ENCODE results near the gene RGS14. TPM values are rescaled to one million over a fixed set of nuclear protein-coding genes. Genes with fewer than 3 reads are reported as not detected.
A peak's percentile ranks its signal among the peaks of the same experiment; 100 is the strongest.

RGS14 gene
- total and polyA plus RNA-seq, 2 experiments from 2014 or later = 23.5 to 37.9 TPM

DNA sequence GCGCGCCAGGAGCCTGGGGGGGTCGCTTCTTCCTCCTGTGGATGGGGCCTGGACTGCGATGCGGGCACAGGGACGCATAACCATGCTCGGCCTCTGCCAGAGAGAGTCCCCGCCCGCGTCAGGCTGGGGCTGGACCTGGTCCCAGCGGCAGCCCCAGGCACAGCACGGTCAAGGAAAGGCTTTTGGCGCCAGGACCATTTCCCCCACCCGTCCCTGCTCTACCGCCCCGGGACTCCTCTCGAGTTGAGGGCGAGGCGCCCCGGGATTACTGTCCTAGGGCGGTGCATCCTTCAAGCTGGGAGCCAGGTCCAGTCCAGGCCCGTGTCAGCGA lies 46.4 kb upstream of the RGS14 start:
- H3K4me3 ChIP-seq = peak overlapping the region; percentile 69
- peaks cover 20% of the 10 kb centered on the region for H3F3A ChIP-seq (replicated peaks; ENCODE audit: low read depth)
- Mint-ChIP-seq H3K4me3 (peak overlapping the region; percentile 75), H3K27ac (no peak overlapping the region), H3K4me1 (peaks cover 18% of the 10 kb centered on the region), H3K9me3 (no peaks in the 10 kb centered on the region; the same call in 2 of the 3 replicates), H3K36me3 (ENCODE audit: low read depth) (peaks cover 8% of the 10 kb centered on the region), H3K27me3 (ENCODE audit: insufficient read depth, low read depth, poor library complexity) (peaks cover 13% of the 10 kb centered on the region)
- ATAC-seq (peak; percentile 8), DNase-seq (ENCODE audit: low spot score) (no peak)
- no peak overlapping the region for H3K27ac ChIP-seq (ENCODE audit: low read depth)
- H3K79me2 ChIP-seq (replicated peaks; ENCODE audit: insufficient read depth) = no peaks in the 10 kb centered on the region
- peaks cover 12% of the 10 kb centered on the region for H3K4me1 ChIP-seq (ENCODE audit: insufficient read depth)
- H3K27me3 ChIP-seq (ENCODE audit: insufficient read depth) = no peaks in the 10 kb centered on the region
- peaks cover 5% of the 10 kb centered on the region; the same call in 1 of the 2 replicates for H3K36me3 ChIP-seq (ENCODE audit: insufficient read depth)
- 0 out of 2 replicates have a peak overlapping the region, but pooled peaks have one; percentile 14 for H2AFZ ChIP-seq
- TF ChIP-seq, protein P1, sequence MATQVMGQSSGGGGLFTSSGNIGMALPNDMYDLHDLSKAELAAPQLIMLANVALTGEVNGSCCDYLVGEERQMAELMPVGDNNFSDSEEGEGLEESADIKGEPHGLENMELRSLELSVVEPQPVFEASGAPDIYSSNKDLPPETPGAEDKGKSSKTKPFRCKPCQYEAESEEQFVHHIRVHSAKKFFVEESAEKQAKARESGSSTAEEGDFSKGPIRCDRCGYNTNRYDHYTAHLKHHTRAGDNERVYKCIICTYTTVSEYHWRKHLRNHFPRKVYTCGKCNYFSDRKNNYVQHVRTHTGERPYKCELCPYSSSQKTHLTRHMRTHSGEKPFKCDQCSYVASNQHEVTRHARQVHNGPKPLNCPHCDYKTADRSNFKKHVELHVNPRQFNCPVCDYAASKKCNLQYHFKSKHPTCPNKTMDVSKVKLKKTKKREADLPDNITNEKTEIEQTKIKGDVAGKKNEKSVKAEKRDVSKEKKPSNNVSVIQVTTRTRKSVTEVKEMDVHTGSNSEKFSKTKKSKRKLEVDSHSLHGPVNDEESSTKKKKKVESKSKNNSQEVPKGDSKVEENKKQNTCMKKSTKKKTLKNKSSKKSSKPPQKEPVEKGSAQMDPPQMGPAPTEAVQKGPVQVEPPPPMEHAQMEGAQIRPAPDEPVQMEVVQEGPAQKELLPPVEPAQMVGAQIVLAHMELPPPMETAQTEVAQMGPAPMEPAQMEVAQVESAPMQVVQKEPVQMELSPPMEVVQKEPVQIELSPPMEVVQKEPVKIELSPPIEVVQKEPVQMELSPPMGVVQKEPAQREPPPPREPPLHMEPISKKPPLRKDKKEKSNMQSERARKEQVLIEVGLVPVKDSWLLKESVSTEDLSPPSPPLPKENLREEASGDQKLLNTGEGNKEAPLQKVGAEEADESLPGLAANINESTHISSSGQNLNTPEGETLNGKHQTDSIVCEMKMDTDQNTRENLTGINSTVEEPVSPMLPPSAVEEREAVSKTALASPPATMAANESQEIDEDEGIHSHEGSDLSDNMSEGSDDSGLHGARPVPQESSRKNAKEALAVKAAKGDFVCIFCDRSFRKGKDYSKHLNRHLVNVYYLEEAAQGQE (IDR thresholded peaks at IDR 0.05; ENCODE audit: unreplicated experiment) = no peak
- TF ChIP-seq, protein P2, sequence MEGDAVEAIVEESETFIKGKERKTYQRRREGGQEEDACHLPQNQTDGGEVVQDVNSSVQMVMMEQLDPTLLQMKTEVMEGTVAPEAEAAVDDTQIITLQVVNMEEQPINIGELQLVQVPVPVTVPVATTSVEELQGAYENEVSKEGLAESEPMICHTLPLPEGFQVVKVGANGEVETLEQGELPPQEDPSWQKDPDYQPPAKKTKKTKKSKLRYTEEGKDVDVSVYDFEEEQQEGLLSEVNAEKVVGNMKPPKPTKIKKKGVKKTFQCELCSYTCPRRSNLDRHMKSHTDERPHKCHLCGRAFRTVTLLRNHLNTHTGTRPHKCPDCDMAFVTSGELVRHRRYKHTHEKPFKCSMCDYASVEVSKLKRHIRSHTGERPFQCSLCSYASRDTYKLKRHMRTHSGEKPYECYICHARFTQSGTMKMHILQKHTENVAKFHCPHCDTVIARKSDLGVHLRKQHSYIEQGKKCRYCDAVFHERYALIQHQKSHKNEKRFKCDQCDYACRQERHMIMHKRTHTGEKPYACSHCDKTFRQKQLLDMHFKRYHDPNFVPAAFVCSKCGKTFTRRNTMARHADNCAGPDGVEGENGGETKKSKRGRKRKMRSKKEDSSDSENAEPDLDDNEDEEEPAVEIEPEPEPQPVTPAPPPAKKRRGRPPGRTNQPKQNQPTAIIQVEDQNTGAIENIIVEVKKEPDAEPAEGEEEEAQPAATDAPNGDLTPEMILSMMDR (conservative IDR thresholded peaks at IDR 0.05; ENCODE audit: low read depth in 2 of 2) = no peak
- peak overlapping the region; percentile 88 for H3K4me2 ChIP-seq
- peaks cover 11% of the 10 kb centered on the region; the same call in 1 of the 2 replicates for H4K20me1 ChIP-seq (replicated peaks; ENCODE audit: insufficient read depth)
- H3K9me2 ChIP-seq (ENCODE audit: insufficient read depth) = no peaks in the 10 kb centered on the region

DNA sequence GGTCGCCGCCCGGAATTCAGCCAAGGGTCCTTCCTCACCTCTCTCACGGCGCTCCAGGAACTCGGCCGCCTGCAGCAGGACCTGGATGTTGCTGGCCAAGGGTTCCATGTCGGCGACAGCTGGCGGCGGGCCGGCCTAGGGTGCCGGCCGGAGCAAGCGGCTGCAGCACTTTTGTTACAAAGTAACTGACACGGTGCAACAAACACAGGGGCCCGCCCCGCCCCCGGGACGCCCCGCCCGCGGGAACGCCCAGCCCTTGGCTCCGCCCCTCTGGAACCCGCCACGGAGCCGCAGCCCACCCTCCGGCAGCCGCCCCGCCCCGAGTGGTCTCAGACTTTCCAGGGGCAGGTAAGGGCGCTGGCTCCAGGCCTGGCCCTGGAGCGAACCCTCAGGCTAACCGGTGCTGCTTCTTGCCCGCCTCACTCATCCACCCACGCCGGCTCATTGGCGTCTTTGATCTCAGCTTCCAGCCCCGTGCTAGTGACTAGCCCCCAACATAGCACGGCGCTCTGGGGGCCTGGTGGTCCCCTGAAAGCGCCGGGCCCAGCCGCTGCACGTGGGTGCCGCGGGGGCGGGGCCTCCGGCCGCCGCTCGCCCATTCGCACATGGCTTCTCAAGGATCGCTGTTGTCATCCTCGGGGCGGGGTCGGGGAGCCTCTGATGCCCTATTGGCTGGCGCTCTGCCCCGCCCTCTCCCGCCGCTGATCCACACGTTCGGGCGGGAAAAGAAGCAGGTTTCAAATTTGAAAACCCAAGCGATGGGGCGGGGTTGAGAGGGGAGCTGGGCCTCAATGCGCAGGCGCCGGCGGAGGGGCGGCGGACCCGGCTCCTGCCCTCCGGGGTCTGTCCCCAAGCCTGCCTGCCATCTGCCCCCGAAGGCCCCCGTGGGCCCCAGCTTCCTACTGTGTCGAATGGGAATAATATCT lies 45.7 kb upstream of the RGS14 start, which contains the start of gene MXD3:
Gene MXD3 (minus strand): TSS at position 176 of the 926 bp plus-strand sequence. CDS start 68 bp downstream, at position 108.
- Histone ChIP-seq H3K27ac (ENCODE audit: low read depth) (peak within 1 kb of the TSS; percentile 91; the same call in 1 of the 2 replicates), H3K9me2 (ENCODE audit: insufficient read depth) (no peaks in the 10 kb centered on the region), H3K4me3 (peak within 1 kb of the TSS; percentile 69), H3F3A (replicated peaks; ENCODE audit: low read depth) (peaks cover 14% of the 10 kb centered on the region), H3K79me2 (replicated peaks; ENCODE audit: insufficient read depth) (no peaks in the 10 kb centered on the region), H3K27me3 (ENCODE audit: insufficient read depth) (no peaks in the 10 kb centered on the region), H3K4me1 (ENCODE audit: insufficient read depth) (peaks cover 12% of the 10 kb centered on the region), H3K36me3 (ENCODE audit: insufficient read depth) (0 out of 2 replicates have a peak, but pooled peaks cover under 1% of the 10 kb centered on the region), H2AFZ (peak within 1 kb of the TSS; percentile 78; the same call in 1 of the 2 replicates), H3K4me2 (peak within 1 kb of the TSS; percentile 90), H4K20me1 (replicated peaks; ENCODE audit: insufficient read depth) (peaks cover 11% of the 10 kb centered on the region; the same call in 1 of the 2 replicates)
- TF ChIP-seq CREB1 (CRISPR knock-in tag; IDR thresholded peaks at IDR 0.05; ENCODE audit: low read depth) (peak; percentile 54; the same call in 1 of the 2 replicates), POLR2AphosphoS5 (IDR thresholded peaks at IDR 0.05; ENCODE audit: low read depth) (peak; percentile 63), ZNF114 (CRISPR knock-in tag; IDR thresholded peaks at IDR 0.05) (no peak)
- Mint-ChIP-seq H3K27ac (peak within 1 kb of the TSS; percentile 95), H3K9me3 (no peaks in the 10 kb centered on the region; the same call in 2 of the 3 replicates), H3K36me3 (ENCODE audit: low read depth) (peaks cover 2% of the 10 kb centered on the region), H3K4me3 (peak within 1 kb of the TSS; percentile 75), H3K4me1 (peaks cover 18% of the 10 kb centered on the region), H3K27me3 (ENCODE audit: insufficient read depth, low read depth, poor library complexity) (peaks cover 13% of the 10 kb centered on the region)
- DNase-seq (ENCODE audit: low spot score) = peak; percentile 100
- peak; percentile 65 for ATAC-seq

All from GM23338 (cell line).